ENCODE results near the gene PLD5.

DNA sequence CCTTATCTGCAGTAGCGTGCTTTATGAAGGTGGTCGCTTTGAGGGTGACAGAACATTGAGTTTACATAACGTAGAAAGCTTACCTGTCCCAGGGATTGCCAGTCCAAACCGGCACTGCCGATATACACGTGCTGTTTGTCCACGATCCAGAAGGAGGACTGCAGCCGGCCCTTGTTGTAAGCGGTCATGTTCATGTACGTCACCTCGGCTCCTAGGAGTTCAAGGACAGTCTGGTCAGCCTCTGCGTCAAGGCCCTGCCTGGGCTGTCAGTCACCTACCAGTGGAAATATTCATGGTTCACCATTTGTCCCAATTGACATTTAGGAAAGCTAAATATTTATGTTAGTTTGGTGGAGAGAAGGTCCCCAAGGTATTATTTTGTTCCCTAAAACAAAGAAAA lies 304.6 kb downstream of the PLD5 start:
- TF ChIP-seq EP300 (IDR thresholded peaks at IDR 0.05) (no peak), POLR2A (IDR thresholded peaks at IDR 0.05) (no peak)
- TF ChIP-seq, protein P1, sequence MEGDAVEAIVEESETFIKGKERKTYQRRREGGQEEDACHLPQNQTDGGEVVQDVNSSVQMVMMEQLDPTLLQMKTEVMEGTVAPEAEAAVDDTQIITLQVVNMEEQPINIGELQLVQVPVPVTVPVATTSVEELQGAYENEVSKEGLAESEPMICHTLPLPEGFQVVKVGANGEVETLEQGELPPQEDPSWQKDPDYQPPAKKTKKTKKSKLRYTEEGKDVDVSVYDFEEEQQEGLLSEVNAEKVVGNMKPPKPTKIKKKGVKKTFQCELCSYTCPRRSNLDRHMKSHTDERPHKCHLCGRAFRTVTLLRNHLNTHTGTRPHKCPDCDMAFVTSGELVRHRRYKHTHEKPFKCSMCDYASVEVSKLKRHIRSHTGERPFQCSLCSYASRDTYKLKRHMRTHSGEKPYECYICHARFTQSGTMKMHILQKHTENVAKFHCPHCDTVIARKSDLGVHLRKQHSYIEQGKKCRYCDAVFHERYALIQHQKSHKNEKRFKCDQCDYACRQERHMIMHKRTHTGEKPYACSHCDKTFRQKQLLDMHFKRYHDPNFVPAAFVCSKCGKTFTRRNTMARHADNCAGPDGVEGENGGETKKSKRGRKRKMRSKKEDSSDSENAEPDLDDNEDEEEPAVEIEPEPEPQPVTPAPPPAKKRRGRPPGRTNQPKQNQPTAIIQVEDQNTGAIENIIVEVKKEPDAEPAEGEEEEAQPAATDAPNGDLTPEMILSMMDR (IDR thresholded peaks at IDR 0.05), result no peak

Data from ovary (tissue), 3 donors.